Skin epidermis (tissue), 12 donors: ENCODE measurements around the gene ELOVL2.
"Not testable (repeated sequence)": the region's sequence is repeated elsewhere in the genome, so short reads cannot be mapped to it uniquely, and the experiment has no call there.

ENCODE experiments used
- H3K27ac ChIP-seq, 21 experiments: fragments of 200-600 bp; sonication (generic) in 11 of 21; one replicate each; pipeline ENCODE4 v1.5.0; 2020; ENCODE audit warnings: mild to moderate bottlenecking in 3 of 21, inconsistent platforms in 2 of 21, moderate library complexity in 2 of 21
- H3K4me3 ChIP-seq, 7 experiments: fragments of 200-600 bp; sonication (generic) in 2 of 7; one replicate each; pipeline ENCODE4 v1.5.0; 2020; ENCODE audit warnings: inconsistent platforms in 2 of 7, mild to moderate bottlenecking in 2 of 7, moderate library complexity in 1 of 7

ELOVL2 gene

DNA sequence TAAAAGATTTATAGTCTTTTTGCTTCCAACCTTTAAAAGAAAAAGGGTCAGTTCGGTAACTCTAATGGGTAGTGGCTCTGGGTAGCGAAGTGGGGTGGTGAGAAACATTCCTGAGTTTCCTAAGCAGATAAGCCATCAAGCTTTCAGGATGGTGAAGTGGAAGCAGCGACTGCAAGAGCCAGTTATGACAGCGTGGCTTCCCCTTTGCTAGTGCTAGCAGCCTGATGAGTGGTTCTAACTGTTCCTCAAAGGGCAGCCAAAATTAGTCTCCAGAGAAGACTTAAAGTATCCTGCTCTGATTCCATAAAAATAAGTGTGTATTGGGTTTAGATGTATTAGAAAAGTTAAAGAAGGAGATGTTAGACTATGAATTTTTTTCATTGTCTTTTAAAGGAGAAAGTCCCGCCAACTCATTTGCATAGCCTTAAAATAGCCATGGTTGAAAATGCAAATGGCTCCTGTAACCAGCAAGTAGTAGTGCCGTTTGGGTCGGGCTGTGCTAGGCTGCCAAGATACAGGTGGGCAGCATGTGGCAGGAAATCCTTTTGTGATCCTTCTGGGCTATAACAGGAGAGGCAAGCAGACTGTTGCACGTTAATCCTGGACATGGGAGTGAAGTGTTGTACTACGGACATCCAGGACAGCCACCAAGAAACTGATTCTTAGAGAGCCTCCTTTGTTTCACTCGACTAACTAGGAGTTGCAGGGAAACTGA lies 18.0 kb downstream of the ELOVL2 start:
- Histone ChIP-seq H3K4me3 (no peak overlapping the region), H3K27ac (no peak overlapping the region)

- no peak overlapping the region for H3K4me3 ChIP-seq
- no peak overlapping the region for H3K27ac ChIP-seq
These were observed 19.0 kb downstream of the ELOVL2 start for GRCh38 chr6:11025130-11025529.

DNA sequence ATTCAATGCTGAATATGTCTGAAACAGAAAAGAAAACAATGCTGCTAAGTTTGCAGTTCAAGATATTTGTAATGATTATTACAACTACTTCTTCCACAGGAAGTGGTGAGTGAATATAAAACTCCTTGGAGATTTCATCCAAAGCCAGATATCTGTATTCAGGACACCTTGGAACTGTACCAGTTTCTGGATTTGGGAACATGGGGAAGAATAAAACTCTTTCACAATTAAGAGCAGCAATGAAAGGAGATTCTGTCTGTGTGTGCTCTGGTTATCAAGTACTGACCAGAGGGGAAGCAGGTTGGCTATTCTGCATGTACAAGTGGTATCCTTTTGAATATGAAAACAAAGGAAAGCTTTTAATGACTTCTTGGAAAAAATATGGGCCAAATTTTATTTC lies 21.1 kb downstream of the ELOVL2 start:
- no peak overlapping the region for H3K4me3 ChIP-seq
- H3K27ac ChIP-seq: no peak overlapping the region

GRCh38 chr6:11021714-11022113 lies 22.4 kb downstream of the ELOVL2 start:
- H3K27ac ChIP-seq: no peak overlapping the region
- H3K4me3 ChIP-seq: no peak overlapping the region

DNA sequence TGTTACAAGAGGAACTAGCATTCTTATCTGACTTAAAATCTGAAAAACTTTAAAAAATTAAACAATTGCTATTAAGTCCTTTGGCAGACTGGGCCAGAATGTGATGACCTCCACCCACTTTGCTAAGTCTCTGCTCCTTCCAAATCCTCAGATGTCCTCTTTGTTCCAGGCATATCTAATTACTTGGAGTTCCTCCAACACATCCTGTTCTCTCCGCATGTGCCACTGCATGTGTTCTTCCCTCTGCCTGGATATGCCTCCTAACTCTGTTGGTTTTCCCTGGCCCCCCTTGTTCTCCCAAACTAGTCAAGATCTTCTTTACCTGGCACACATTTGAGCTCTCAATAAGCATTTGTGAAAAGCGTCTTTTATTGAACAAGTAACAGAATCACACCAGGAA lies 23.1 kb downstream of the ELOVL2 start:
- Histone ChIP-seq H3K4me3 (no peak overlapping the region), H3K27ac (no peak overlapping the region)

- no peak overlapping the region for H3K4me3 ChIP-seq
- no peak overlapping the region for H3K27ac ChIP-seq
These were observed 25.9 kb downstream of the ELOVL2 start for GRCh38 chr6:11018225-11018624.

GRCh38 chr6:11017090-11017489 lies 27.0 kb downstream of the ELOVL2 start:
- no peak overlapping the region for H3K27ac ChIP-seq
- no peak overlapping the region for H3K4me3 ChIP-seq

DNA sequence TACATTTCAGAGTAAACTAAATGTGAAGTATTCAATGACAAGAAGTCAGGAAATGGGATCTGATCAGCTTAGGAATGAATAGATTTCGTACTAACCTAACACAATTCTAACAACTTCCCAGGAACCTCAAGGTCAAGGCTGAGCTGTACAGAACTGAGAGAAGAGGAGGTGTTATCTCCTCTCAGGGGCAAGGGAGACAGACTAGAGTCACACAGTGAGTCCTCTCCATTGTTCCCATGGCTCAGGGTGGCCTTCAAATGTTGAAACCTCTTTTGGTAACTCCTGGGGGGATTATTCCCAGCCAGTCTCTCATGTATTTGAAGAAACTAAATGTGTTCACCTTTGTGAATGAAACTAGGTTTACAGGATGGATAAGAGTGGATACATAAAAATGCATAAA lies 27.7 kb downstream of the ELOVL2 start:
- Histone ChIP-seq H3K4me3 (no peak overlapping the region), H3K27ac (no peak overlapping the region)

DNA sequence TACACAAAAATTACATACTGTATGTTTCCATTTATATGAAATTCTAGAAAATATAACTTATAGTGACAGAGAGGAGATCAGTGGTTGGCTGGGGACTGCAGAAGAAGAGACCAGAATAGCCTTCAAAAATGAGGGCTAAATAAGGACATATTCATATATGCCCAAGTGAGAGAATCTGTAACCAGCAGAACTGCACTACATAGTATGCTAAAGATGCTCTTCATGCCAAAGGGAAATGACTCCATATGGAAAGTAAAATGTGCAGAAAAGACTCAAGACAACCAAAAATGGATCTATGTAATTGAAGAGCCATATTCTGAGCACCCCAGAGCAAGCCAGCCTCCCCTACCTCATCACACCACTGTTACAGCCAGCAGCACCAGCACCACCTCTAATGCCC lies 29.0 kb downstream of the ELOVL2 start:
- Histone ChIP-seq H3K27ac (no peak overlapping the region), H3K4me3 (no peak overlapping the region)

GRCh38 chr6:11013721-11014070 lies 30.4 kb downstream of the ELOVL2 start:
- Histone ChIP-seq H3K4me3 (no peak overlapping the region), H3K27ac (no peak overlapping the region)

DNA sequence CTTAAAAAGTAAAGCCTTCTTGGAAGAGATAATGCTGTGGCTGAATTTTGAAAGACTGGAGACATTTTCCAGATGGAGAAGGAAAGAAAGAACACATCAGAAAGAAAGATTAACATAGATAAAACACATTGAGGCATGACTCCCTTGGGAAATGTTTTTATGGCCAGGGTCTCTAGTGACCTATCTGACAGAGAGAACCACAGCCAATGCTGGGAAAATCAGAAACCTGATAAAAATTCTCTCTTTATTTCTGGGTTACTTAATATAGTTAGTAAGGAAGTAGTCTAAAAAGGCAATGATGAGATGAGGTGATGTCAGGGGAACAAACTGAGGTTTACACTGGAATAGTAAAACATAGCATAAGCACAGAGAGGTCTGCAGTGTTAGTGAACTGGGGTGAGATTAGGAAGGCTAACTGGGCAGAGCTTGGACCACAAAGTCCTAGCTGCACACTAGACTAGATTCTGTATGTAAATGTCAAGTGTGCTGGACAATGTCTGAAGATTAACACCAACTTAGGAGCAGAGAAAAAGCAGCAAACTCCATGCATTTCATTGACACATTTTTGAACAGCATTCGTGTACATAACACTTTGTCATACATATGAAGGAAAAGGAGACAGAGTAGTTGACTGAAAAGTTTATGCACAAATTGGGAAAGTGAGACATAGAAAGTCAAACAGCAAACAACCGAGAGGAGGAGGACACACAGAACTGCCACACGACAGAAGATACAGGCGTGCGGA lies 31.0 kb downstream of the ELOVL2 start:
- Histone ChIP-seq H3K27ac (no peak overlapping the region), H3K4me3 (no peak overlapping the region)

DNA sequence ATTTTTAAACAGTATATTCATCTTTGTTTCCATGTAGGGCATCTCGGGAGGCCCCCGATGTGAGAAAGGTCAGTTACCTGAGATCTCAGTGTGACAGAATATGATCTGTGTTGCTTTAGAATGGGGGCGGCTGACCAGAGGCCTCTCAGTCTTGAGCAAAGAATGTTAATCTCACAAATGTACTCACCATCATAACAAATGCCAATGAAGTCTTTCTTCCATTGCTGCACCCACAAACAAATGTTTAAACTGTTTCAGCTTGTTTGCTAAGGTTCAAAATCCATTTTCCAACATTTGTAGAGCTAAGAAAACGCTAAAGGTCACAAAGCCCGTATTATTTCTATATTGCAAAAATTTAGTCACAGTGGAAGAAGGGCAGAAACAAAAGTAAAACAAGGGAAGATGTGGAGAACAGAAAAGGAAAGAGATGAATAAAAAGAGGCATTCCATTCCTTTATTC lies 31.8 kb downstream of the ELOVL2 start:
- no peak overlapping the region for H3K4me3 ChIP-seq
- H3K27ac ChIP-seq: no peak overlapping the region

DNA sequence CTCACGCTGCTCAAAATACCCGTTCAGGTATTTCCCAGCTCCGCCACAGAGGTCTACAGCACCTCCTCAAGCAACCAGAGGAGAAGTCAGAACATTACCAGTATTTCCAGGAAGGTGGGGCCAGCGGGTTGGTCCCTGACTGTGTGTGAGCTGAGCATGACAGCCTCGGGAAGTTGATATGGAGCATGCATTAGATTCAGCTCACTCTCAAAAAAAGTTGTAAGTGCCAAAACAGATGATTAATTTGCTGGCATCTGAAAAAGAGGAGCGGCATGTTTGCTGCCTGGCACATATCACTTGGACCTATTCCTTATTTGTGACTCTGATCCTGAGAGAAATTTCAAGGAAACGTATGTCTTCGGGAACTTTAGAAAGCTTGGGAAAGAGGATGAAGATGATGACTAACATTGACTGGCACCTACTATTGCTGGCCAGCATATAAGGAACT lies 32.3 kb downstream of the ELOVL2 start:
- Histone ChIP-seq H3K27ac (no peak overlapping the region), H3K4me3 (no peak overlapping the region)

GRCh38 chr6:11009353-11009752 lies 34.8 kb downstream of the ELOVL2 start:
- no peak overlapping the region for H3K27ac ChIP-seq
- no peak overlapping the region for H3K4me3 ChIP-seq

- peak overlapping the region in 2 of 21 experiments; percentile 5 to 13 for H3K27ac ChIP-seq
- no peak overlapping the region for H3K4me3 ChIP-seq
These were observed 35.3 kb downstream of the ELOVL2 start for GRCh38 chr6:11008821-11009220.

GRCh38 chr6:11007715-11008608 lies 36.1 kb downstream of the ELOVL2 start:
- peak overlapping the region in 4 of 21 experiments; percentile 5 to 26 (median 15) for H3K27ac ChIP-seq
- H3K4me3 ChIP-seq: no peak overlapping the region

DNA sequence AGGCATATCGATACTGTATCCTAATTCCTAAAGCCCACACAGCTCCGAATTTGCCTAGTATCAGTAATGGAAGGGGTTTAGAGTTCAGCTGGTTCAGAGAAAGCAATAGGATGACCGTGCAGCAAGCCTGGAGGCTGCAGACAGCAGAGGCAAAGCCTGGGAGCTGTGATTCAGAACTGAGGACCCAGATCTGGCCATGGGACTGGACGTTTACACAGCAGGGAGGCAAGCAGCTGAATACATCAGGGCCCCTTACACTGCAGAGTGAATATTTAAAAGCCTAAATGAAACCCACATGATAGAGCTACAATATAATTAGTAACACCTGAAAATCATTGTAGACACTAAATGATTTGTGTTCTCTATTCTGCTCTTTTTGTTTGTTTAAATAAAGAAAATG lies 38.0 kb downstream of the ELOVL2 start:
- H3K4me3 ChIP-seq: no peak overlapping the region
- no peak overlapping the region for H3K27ac ChIP-seq

GRCh38 chr6:11003297-11003696 lies 40.8 kb downstream of the ELOVL2 start:
- not testable (repeated sequence) for H3K27ac ChIP-seq, H3K4me3 ChIP-seq

DNA sequence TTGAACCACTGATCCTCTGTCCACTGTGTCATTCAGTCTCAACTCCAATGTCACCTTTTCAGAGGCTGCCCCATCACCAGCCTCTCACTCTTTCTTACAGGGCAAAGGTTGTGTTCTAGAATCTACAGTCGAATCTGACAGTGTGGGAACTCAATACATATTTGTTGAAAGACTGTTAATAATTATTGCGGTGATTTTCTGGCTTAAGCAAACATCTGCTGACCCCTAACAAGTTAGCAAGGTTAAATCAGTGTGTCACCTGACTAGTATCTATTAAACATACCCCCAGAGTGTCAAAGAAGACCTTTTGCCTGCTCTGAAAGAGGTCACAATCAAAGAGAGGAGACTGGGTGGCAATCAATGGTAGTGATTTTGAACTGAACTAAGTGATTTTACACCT lies 41.9 kb downstream of the ELOVL2 start:
- no peak overlapping the region for H3K27ac ChIP-seq
- no peak overlapping the region for H3K4me3 ChIP-seq

- H3K27ac ChIP-seq: no peak overlapping the region
- no peak overlapping the region for H3K4me3 ChIP-seq
These were observed 44.1 kb downstream of the ELOVL2 start for GRCh38 chr6:10999994-11000393.
